HG03457 (cell line): Measurements from ENCODE around the gene LYVE1.

Source experiments
- ATAC-seq: cut with Tn5 transposase; IDR thresholded peaks from one replicate; pipeline ENCODE4 v1.9.1; 2021; ENCODE audit warnings: moderate number of reproducible peaks; ENCODE audit not compliant: unreplicated experiment

Gene LYVE1

GRCh38 chr11:10526974-10527918 is 41.2 kb downstream of the LYVE1 start:
- ATAC-seq = no peak

GRCh38 chr11:10524471-10524870 is 44.0 kb downstream of the LYVE1 start:
- no peak for ATAC-seq

DNA sequence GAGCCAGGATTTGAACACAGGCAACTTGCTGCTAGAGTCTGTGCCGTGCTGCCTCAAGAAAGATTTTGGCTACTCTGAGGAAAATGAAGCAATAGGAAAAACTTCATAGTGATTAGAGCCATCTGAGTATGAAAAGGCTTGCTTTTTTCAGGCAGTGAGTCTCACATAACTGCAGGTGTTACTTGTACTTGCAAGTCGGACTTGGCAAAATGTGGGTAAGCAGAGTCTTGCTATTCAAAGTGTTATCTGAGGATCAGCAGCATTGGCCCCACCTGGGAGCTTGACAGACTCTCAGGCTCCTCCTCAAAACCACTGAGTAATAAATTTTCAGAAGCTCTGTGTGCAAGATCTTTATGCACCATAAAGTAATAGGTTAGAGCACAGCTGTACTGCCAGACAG is 45.5 kb downstream of the LYVE1 start:
- ATAC-seq = no peak

- no peak for ATAC-seq
These were observed 46.2 kb downstream of the LYVE1 start for GRCh38 chr11:10522276-10522675.

DNA sequence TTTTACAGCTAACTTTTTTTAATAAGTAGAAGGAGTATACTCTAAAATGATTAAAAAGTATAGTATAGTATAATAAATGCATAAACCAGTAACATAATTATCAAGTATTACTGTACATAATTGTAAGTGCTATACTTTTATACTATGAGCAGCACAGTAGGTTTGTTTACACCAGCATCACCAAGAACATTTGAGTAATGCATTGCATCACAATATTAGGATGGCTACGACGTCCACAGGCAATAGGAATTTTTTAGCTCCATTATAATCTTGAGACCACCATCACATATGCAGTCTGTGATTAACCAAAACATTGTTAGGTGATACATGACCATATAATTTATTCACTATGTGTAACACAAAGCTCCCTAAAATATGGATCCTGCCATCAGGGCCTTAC is 47.9 kb downstream of the LYVE1 start:
- ATAC-seq = no peak

- no peak for ATAC-seq
These were observed 48.8 kb downstream of the LYVE1 start for GRCh38 chr11:10519630-10520029.

DNA sequence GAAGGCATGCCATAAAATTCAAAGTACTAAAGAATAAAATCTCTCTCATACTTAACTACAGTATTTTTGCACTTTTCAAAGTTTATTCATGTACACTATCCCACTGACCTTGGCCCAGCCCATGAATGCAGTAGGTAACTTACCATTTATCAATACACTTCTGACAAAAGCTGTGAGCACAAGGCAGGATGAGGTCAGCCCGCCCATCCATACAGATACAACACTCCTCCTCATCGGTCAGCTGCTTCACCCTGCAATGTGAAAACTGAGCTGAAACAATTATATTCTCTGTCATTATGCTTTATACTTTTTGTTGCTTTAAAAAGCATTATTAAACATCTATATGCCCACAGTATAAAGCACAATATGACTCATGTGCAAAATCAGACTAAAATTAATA is 49.6 kb downstream of the LYVE1 start:
- no peak for ATAC-seq

- ATAC-seq = no peak
These were observed 50.3 kb downstream of the LYVE1 start for GRCh38 chr11:10518123-10518522.

- ATAC-seq = no peak
These were observed 53.0 kb downstream of the LYVE1 start for GRCh38 chr11:10515418-10515817.

DNA sequence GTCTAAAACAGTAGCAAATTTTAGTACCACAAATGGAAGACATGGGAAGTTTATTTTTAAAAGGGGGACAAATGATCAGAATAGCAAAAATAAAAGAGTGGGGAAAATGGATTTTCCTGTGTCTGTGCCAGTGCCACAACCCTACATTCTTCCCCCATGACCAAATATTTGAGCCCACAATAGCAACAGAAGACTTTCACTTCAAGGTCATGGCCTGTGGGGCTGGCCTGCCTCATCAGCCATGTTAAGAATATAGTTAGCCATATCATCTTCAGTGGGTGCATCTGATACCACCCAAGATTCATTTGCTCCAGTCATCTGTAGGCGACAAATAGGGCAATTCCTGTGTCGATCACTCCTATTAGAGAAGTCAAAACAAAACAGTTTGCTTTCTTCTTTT is 53.8 kb downstream of the LYVE1 start:
- no peak for ATAC-seq

DNA sequence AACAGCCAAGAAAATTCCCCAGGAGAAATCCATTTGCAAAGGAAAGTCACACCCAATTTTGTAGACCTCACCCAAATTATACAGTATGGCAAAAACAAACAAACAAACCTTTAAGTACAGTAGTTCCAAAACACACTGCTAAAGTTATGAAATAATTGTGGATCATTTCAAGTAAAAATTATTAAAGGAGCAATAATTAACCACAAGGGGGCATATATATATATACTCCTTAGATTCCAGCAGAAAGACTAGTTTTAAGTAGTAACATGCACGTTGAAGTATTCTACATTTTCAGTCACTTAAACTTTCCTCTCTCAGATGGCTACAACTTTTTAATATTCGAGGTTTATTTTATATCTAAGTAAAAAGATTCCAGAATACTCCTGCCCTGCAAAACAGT is 54.3 kb downstream of the LYVE1 start:
- no peak for ATAC-seq

DNA sequence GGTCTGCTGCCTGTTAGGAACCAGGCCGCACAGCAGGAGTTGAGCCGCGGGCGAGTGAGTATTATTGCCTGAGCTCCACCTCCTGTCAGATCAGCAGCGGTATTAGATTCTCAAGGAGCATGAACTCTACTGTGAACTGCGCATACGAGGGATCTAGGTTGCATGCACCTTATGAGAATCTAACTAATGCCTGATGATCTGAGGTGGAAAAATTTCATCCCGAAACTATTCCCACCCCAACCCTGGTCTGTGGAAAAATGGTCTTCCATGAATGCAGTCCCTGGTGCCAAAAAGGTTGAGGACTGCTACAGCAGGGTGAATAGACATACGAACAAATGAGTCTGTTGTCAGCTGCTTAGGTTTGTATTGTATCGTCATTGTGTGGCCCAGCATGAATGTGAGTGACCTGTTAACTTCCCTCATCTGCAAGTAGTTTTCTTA is 57.3 kb downstream of the LYVE1 start:
- ATAC-seq = no peak
